GM12873 (cell line): ENCODE results near the gene CMTM8.

Source experiments
- TF ChIP-seq, protein P1 (sequence below): IDR thresholded peaks from 2 replicates; pipeline ENCODE4 v1.5.1; 2012; ENCODE audit warnings: low read depth, mild to moderate bottlenecking, moderate library complexity, low read length, control low read depth; ENCODE audit not compliant: insufficient read depth; ENCODE audit errors: missing control alignments

The CMTM8 gene

GRCh38 chr3:32340039-32340438 is 101.6 kb downstream of the CMTM8 start:
- TF ChIP-seq, protein P1, sequence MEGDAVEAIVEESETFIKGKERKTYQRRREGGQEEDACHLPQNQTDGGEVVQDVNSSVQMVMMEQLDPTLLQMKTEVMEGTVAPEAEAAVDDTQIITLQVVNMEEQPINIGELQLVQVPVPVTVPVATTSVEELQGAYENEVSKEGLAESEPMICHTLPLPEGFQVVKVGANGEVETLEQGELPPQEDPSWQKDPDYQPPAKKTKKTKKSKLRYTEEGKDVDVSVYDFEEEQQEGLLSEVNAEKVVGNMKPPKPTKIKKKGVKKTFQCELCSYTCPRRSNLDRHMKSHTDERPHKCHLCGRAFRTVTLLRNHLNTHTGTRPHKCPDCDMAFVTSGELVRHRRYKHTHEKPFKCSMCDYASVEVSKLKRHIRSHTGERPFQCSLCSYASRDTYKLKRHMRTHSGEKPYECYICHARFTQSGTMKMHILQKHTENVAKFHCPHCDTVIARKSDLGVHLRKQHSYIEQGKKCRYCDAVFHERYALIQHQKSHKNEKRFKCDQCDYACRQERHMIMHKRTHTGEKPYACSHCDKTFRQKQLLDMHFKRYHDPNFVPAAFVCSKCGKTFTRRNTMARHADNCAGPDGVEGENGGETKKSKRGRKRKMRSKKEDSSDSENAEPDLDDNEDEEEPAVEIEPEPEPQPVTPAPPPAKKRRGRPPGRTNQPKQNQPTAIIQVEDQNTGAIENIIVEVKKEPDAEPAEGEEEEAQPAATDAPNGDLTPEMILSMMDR = peak; percentile 51

GRCh38 chr3:32340611-32341365 is 102.3 kb downstream of the CMTM8 start:
- TF ChIP-seq, protein P1 = no peak

- TF ChIP-seq, protein P1 = no peak
Observed at GRCh38 chr3:32347343-32348125, 109.1 kb downstream of the CMTM8 start.

DNA sequence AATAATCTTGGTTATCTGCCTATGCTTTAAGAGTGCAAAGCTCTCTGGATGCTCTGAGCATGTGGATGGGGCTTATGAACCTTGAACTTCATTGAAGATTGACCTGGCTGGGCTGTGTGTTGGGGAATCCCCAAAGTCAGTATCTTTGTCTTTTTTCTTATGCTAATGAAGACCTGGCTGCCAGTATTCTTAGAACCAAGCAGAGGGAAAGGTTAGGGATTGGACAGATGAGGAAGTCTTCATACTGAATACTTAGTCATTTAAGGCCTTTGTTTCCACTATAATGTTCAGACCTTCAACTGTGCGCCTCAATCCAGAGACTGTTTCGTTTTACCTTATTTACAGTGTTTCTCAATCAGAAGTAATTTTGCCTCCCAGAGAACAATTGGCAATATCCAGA is 110.7 kb downstream of the CMTM8 start:
- TF ChIP-seq, protein P1 = no peak

DNA sequence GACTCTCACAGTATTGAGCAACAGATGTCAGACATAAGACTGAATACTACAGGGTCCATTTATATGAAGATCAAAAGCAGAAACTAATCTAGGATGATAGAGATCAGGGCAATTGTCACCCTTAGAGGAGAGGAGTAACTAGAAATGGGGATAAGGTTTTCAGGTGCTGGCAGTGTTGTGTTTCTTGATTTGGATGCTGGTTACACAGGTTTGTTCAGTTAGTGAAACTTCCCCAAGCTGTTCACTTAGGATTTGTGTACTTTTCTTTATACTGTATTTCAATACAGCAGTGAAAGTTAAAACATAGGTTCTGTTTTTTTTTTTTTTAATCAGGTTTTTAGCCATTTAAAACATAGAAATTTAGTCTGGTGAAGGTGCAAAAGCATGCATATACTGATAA is 114.1 kb downstream of the CMTM8 start:
- TF ChIP-seq, protein P1 = no peak

GRCh38 chr3:32353351-32353750 is 114.9 kb downstream of the CMTM8 start:
- TF ChIP-seq, protein P1 = no peak

DNA sequence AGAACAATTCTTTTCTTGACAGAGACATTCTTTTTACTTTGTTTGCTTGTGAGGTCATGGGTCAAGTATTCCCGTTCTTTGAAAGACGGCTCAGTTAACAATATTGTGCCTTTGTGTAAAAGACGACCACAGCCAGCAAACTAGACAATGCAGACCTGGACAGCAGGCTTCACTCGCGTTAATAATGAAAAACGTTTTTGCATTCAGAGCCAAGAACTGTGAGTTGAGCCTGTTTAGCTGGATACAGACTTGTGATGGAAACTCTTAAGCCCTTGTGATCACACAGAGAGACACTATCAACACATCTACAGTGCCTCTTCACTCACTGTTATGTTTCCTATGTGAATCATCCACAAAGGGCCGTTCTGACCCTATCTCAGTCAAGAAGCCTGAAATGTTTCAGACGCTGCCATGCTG is 115.9 kb downstream of the CMTM8 start:
- TF ChIP-seq, protein P1 = no peak
